ENCODE data around the gene NAA38.
"Not testable (repeated sequence)": the region's sequence is repeated elsewhere in the genome, so short reads cannot be mapped to it uniquely, and the experiment has no call there.

Gene NAA38

DNA sequence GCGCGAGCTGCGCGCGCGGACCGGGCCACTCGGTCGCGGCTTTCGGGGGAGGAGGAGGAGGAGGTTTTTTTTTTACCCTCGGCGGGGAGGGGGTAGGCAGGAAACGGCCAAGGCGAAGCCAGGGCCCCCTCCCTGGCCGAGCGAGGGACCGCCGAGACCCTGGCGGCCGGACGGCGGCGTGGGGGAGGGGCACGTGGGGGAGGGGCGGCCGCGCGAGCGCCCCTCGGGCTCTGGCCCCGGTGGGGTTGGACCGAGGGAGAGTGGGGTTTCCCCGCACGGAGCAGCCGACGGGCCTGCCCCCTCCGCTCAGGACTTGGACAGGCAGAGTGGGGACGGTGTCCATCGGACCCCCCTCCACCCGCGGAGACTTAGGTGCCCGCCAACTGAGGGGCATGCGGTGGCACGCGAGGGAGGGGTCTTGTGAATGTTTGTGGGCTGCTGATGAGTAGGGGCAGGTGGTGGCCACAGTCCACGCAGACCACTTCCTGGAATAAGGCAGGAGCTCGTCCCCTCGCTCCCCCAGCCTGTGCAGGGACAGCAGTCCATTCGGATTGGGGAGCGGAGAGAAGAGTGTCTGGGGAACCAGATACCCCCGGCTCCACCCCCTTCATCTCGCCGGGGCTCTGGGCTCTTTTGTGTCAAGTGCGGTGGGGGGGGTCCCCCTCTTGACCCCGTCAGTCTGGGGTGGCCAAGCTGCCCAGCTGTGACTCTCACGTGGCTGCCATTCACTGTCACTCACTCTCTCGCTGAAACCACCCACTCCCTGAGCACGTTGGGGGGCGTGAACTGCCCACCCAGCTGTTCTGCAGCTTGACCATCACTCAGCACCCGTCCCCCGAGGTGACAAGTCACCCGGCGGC, 28.2 kb upstream of the NAA38 start:
- peak overlapping the region in 1 of 2 donors; percentile 52 for H3K4me3 Mint-ChIP-seq
- ATAC-seq = peak; percentile 42
- no peaks in the 10 kb centered on the region for H3K9me3 Mint-ChIP-seq

DNA sequence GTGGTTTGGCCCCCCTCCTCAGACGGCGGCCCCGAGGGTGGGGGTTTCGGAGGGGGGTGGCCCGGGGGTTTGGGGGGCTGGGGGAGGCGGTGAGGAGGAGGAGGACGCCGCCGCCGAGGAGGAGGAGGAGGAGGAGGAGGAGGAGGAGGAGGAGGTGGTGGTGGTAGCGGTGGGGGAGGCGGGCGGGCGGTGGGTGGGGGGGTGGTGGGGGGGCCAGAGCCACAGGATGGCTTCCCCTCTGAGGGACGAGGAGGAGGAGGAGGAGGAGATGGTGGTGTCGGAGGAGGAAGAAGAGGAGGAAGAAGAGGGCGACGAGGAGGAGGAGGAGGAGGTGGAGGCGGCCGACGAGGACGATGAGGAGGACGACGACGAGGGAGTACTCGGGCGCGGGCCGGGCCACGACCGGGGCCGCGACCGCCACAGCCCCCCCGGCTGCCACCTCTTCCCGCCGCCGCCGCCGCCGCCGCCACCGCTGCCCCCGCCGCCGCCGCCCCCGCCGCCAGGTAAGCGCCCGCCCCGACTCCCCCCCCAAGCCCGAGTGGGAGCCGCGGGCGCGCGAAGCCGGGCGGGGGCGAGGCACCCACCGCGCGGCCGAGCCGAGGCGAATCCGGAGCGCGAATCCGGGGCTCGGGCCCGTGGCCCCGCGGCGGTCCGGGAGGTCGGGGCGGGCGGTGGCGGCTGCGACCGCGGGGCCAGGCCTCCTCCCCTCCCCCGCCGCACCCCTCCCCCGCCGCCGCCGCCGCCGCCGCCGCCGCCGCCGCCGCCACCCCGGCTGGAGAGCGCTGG, 27.4 kb upstream of the NAA38 start:
- Mint-ChIP-seq H3K9me3 (no peaks in the 10 kb centered on the region), H3K27ac (peak overlapping the region; percentile 88 to 92), H3K27me3 (no peaks in the 10 kb centered on the region), H3K4me1 (peaks cover 7% of the 10 kb centered on the region), H3K4me3 (peak overlapping the region; percentile 72 to 75)
- no peak for ATAC-seq
- peak; percentile 32 to 36 for DNase-seq

More for the DNA sequence above, 28.2 kb upstream of the NAA38 start:
- peak overlapping the region in 1 of 2 donors; percentile 65 for H3K27ac Mint-ChIP-seq
- peak; percentile 67 to 72 for DNase-seq
- H3K4me1 Mint-ChIP-seq = peaks cover 12% of the 10 kb centered on the region
- H3K27me3 Mint-ChIP-seq = no peaks in the 10 kb centered on the region

GRCh38 chr17:7883781-7884386, 26.5 kb upstream of the NAA38 start:
- no peaks in the 10 kb centered on the region for H3K9me3 Mint-ChIP-seq
- H3K4me1 Mint-ChIP-seq = peaks cover 7% of the 10 kb centered on the region
- peak overlapping the region; percentile 68 to 77 for H3K27ac Mint-ChIP-seq
- H3K4me3 Mint-ChIP-seq = peak overlapping the region in 1 of 2 donors; percentile 47
- ATAC-seq (no peak), DNase-seq (peak; percentile 25 to 38)
- no peaks in the 10 kb centered on the region for H3K27me3 Mint-ChIP-seq

- Mint-ChIP-seq H3K4me3 (no peak overlapping the region), H3K27ac (no peak overlapping the region)
Observed at GRCh38 chr17:7882629-7883028, 25.3 kb upstream of the NAA38 start.

GRCh38 chr17:7882068-7882467, 24.7 kb upstream of the NAA38 start:
- Mint-ChIP-seq H3K27me3 (no peaks in the 10 kb centered on the region), H3K4me3 (no peak overlapping the region), H3K9me3 (no peaks in the 10 kb centered on the region), H3K4me1 (peaks cover 7% of the 10 kb centered on the region), H3K27ac (no peak overlapping the region)
- no peak for ATAC-seq
- no peak for DNase-seq

More at GRCh38 chr17:7882629-7883028, 25.3 kb upstream of the NAA38 start:
- Mint-ChIP-seq H3K27me3 (no peaks in the 10 kb centered on the region), H3K4me1 (peaks cover 7% of the 10 kb centered on the region), H3K9me3 (no peaks in the 10 kb centered on the region)
- DNase-seq = no peak
- ATAC-seq = no peak

DNA sequence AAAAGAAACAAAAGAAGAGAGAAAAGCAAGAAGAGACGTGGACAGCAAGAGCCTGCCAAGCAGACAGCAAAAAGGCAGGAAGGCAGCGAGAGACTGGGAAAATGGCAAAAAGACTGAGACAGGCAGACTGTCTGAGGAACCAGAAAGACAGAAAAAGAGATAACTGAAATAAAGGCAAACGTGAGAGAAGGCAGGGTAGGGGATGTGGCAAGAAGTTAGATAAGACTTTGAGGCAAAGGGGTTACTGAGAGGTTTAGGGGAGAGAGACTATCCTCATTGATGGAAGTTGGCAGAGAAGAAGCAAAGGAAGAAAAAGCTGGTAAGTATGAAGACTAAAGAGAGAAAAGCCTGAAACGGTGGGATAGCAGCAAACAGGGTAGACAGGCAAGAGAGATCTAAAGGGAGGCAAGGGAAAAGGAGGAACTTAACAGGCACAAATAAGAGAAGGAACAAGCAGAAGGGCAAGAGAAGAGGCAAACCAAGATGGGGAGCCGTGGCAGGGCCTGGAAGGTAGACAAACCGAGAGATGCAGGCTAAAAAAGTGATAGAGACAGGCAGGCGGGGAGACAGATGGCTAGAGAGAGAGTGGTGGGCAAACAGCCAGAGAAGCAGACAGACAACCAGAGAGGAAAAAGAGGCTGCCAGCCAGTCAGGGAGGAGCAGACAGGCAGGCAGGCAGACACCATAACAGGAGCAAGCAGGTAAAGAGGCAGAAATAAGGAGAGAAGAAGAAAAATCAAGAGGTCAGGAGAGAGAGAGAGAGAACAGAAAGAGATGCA, 24.1 kb upstream of the NAA38 start:
- H3K4me3 Mint-ChIP-seq = no peak overlapping the region
- H3K4me1 Mint-ChIP-seq = peaks cover 6% of the 10 kb centered on the region
- H3K27me3 Mint-ChIP-seq = no peaks in the 10 kb centered on the region
- no peak overlapping the region for H3K27ac Mint-ChIP-seq
- H3K9me3 Mint-ChIP-seq = no peaks in the 10 kb centered on the region
- DNase-seq (no peak), ATAC-seq (no peak)

DNA sequence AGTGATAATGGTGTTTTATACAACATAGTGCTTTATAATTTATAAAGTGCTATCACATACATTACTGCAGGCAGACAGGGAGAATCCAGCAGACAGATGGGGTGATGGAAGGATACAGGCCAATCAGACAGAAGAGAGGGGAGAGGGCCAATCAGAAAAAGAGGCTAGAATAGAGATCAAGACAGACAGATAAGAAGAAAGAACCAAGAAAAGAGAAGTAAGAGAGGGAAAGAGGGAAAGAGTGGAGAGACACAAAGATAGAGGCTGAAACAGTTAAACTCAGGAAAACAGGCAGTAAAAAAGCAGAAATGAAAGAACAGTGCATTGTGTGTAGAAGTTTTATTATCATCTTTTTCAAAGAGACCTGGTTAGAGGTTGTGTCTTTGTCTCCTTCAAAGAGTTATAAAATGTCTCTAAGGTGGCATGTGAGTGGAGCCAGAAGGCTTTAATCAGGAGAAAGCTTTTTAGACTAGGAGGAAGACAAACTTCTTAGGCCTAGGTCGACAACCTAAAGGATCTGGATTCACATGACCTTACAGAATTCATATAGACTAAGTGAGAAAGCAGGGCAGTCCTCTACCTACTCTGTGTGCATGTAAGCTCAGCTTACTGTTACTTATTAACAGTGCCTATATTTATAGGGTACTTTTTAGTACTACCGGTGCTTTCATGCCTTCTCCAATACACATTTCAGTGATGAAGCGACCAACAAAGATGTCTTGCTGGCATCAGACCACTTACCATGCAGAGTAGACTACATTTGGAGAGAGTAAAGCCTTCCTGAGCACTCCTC, 22.9 kb upstream of the NAA38 start:
- ATAC-seq = no peak

DNA sequence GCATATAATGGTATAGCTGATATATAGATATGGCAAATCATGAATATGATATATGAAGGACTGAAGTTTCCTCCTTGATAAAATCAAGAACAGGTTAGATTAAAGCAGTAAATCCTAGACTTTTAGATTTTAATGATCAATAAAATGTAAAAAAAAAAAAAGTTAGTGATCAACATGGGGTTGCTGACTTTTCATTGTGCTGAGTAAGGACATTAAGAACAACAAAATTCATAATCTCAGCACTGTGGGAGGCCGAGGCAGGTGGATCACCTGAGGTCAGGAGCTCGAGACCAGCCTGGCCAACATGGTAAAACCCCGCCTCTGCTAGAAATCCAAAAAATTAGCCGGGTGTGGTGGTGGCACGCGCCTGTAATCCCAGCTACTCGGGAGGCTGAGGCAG, 20.9 kb upstream of the NAA38 start:
- Mint-ChIP-seq H3K27me3 (no peaks in the 10 kb centered on the region), H3K4me1 (no peaks in the 10 kb centered on the region), H3K4me3 (no peak overlapping the region), H3K27ac (no peak overlapping the region), H3K9me3 (no peaks in the 10 kb centered on the region)
- ATAC-seq = no peak
- no peak for DNase-seq

More for the DNA sequence above, 22.9 kb upstream of the NAA38 start:
- Mint-ChIP-seq H3K27ac (no peak overlapping the region), H3K4me1 (no peaks in the 10 kb centered on the region), H3K9me3 (no peaks in the 10 kb centered on the region), H3K4me3 (no peak overlapping the region), H3K27me3 (no peaks in the 10 kb centered on the region)
- no peak for DNase-seq

DNA sequence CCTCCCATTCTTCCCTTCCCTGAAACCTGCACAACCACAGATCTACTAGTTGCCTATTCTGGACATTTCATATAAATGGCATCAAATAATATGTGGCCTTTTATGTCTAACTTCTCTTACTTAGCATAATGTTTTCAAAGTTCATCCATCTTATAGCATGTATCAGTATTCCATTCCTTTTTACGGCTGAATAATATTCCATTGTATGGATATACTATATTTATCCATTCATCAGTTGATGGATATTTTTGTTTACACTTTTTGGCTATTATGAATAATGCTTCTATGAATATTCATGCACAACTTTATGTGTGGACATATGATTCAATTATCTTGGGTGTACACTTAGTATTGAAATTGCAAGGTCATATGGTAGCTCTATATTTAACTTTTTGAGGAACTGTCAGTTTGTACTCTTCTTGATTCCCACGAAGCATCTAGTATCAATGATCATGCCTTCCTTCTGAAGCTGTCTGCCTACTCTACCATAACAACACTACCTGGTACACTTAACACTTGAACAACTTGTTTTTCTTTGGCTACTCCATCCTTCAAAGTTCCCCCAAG, 18.5 kb upstream of the NAA38 start:
- ATAC-seq (no peak), DNase-seq (no peak)
- H3K4me1 Mint-ChIP-seq = no peaks in the 10 kb centered on the region
- H3K27ac Mint-ChIP-seq = no peak overlapping the region
- H3K9me3 Mint-ChIP-seq = no peaks in the 10 kb centered on the region
- no peak overlapping the region for H3K4me3 Mint-ChIP-seq
- H3K27me3 Mint-ChIP-seq = no peaks in the 10 kb centered on the region

DNA sequence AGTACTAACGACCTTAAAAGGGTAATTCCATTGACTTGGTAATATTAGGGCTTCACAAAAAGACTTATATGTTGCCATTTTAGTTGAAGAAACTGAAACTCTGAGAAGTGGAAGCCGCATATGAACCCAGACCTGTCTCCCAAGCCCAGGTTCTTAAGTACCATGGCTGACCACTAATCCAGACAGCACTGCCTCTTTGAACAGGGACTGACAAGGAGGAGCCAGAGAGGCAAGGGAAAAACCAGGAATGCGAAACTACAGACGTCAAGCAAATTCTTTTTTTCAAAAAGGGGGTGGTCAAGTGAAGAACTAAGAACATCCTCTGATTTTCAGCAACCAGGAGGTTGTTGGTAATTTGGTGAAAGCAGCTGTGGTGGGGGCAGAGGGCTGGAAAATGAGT, 15.7 kb upstream of the NAA38 start:
- DNase-seq = no peak
- Mint-ChIP-seq H3K4me1 (peaks cover 10% of the 10 kb centered on the region), H3K4me3 (no peak overlapping the region), H3K27ac (peak overlapping the region in 1 of 2 donors; percentile 62), H3K27me3 (no peaks in the 10 kb centered on the region), H3K9me3 (no peaks in the 10 kb centered on the region)
- ATAC-seq = no peak

- H3K9me3 Mint-ChIP-seq = peaks cover 0 to 4% of the 10 kb centered on the region in 2 donors
- ATAC-seq = peak; percentile 53
- no peak for DNase-seq
- H3K27ac Mint-ChIP-seq = peak overlapping the region in 1 of 2 donors; percentile 59
- no peaks in the 10 kb centered on the region for H3K27me3 Mint-ChIP-seq
- peaks cover 29% of the 10 kb centered on the region for H3K4me1 Mint-ChIP-seq
- peak overlapping the region; percentile 12 to 41 for H3K4me3 Mint-ChIP-seq
Observed at GRCh38 chr17:7867881-7868329, 10.5 kb upstream of the NAA38 start.

- ATAC-seq (peak; percentile 69), DNase-seq (no peak)
- Mint-ChIP-seq H3K4me3 (no peak overlapping the region), H3K4me1 (peaks cover 41% of the 10 kb centered on the region), H3K9me3 (peaks cover 0 to 4% of the 10 kb centered on the region in 2 donors), H3K27me3 (no peaks in the 10 kb centered on the region), H3K27ac (no peak overlapping the region)
Observed at GRCh38 chr17:7864995-7865650, 7.8 kb upstream of the NAA38 start.

DNA sequence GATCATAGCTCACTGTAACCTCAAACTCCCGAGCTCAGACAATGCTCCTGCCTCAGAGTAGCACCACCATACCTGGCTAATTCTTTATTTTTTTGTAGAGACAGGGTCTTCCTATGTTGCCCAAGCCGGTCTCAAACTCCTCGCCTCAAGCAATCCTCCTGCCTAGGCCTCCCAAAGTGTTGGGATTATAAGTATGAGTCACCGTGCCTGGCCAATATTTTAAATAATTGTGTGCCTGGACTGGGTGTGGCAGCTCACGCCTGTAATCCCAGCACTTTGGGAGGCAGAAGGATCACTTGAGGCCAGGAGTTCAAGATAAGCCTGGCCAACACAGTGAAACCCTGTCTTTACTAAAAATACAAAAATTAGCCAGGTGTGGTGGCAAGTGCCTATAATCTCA, 7.0 kb upstream of the NAA38 start:
- not testable (repeated sequence) for H3K27ac Mint-ChIP-seq, ATAC-seq, H3K4me3 Mint-ChIP-seq, H3K27me3 Mint-ChIP-seq, DNase-seq, H3K9me3 Mint-ChIP-seq
- peaks cover 41% of the 10 kb centered on the region for H3K4me1 Mint-ChIP-seq
